Measurements from ENCODE around the gene TMEM94. TPM values are rescaled to one million over a fixed set of nuclear protein-coding genes. Genes with fewer than 3 reads are reported as not detected.

Gene TMEM94
- total and polyA plus RNA-seq, 2 of the 13 experiments (the other 11 are each of a cell fraction or from before 2014, with no cell fraction given): 32.6 to 134 TPM

DNA sequence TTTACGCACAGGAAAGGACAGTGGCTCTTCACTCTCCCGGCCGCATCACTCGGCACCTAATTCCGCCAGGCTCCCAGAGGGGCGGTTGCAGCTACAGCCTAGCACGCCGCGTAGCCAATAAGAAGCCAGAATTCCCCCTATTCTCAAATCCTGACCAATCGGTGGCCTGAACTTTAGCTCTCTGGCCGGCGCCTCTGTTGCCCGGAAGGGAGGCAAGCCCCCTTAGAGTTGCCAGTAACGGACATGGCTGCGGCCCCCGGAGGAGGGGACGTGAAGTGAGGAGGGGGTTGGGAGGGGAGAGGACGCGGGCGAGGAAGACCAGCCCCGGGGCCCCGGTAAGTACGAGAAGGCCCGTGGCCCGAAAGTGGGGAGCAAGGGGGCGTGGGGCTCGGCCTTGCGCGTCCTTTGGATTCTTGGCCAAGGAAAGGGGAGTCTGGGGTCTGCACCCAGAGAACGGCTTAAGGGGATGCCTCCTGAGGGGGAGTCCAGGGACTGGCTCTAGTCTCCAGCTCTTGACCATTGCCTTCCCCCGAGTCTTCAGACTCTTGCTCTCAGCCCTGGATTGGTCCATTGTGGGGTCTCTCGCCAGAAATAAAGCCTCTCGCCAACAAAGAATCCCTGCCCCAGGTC, at the start of gene TMEM94 (continued):
- TF ChIP-seq, protein P1, sequence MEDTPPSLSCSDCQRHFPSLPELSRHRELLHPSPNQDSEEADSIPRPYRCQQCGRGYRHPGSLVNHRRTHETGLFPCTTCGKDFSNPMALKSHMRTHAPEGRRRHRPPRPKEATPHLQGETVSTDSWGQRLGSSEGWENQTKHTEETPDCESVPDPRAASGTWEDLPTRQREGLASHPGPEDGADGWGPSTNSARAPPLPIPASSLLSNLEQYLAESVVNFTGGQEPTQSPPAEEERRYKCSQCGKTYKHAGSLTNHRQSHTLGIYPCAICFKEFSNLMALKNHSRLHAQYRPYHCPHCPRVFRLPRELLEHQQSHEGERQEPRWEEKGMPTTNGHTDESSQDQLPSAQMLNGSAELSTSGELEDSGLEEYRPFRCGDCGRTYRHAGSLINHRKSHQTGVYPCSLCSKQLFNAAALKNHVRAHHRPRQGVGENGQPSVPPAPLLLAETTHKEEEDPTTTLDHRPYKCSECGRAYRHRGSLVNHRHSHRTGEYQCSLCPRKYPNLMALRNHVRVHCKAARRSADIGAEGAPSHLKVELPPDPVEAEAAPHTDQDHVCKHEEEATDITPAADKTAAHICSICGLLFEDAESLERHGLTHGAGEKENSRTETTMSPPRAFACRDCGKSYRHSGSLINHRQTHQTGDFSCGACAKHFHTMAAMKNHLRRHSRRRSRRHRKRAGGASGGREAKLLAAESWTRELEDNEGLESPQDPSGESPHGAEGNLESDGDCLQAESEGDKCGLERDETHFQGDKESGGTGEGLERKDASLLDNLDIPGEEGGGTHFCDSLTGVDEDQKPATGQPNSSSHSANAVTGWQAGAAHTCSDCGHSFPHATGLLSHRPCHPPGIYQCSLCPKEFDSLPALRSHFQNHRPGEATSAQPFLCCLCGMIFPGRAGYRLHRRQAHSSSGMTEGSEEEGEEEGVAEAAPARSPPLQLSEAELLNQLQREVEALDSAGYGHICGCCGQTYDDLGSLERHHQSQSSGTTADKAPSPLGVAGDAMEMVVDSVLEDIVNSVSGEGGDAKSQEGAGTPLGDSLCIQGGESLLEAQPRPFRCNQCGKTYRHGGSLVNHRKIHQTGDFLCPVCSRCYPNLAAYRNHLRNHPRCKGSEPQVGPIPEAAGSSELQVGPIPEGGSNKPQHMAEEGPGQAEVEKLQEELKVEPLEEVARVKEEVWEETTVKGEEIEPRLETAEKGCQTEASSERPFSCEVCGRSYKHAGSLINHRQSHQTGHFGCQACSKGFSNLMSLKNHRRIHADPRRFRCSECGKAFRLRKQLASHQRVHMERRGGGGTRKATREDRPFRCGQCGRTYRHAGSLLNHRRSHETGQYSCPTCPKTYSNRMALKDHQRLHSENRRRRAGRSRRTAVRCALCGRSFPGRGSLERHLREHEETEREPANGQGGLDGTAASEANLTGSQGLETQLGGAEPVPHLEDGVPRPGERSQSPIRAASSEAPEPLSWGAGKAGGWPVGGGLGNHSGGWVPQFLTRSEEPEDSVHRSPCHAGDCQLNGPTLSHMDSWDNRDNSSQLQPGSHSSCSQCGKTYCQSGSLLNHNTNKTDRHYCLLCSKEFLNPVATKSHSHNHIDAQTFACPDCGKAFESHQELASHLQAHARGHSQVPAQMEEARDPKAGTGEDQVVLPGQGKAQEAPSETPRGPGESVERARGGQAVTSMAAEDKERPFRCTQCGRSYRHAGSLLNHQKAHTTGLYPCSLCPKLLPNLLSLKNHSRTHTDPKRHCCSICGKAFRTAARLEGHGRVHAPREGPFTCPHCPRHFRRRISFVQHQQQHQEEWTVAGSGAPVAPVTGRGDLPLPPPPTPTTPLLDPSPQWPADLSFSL (CRISPR knock-in tag; IDR thresholded peaks at IDR 0.05): no peak
- TF ChIP-seq TRIM24 (CRISPR knock-in tag; IDR thresholded peaks at IDR 0.05) (no peak), ATAD3A (CRISPR knock-in tag; IDR thresholded peaks at IDR 0.05) (no peak), ZBTB3 (CRISPR knock-in tag; IDR thresholded peaks at IDR 0.05; ENCODE audit: borderline replicate concordance, low read depth) (0 out of 2 replicates have a peak, but pooled peaks have one; percentile 64), ZFP62 (CRISPR knock-in tag; IDR thresholded peaks at IDR 0.05) (no peak), ZNF44 (CRISPR knock-in tag; IDR thresholded peaks at IDR 0.05) (no peak), ZNF367 (CRISPR knock-in tag; IDR thresholded peaks at IDR 0.05; ENCODE audit: borderline replicate concordance) (no peak), MAFG (CRISPR knock-in tag; IDR thresholded peaks at IDR 0.05) (no peak), ZNF546 (CRISPR knock-in tag; conservative IDR thresholded peaks at IDR 0.05) (peak; percentile 64)
- TF ChIP-seq, protein P2, sequence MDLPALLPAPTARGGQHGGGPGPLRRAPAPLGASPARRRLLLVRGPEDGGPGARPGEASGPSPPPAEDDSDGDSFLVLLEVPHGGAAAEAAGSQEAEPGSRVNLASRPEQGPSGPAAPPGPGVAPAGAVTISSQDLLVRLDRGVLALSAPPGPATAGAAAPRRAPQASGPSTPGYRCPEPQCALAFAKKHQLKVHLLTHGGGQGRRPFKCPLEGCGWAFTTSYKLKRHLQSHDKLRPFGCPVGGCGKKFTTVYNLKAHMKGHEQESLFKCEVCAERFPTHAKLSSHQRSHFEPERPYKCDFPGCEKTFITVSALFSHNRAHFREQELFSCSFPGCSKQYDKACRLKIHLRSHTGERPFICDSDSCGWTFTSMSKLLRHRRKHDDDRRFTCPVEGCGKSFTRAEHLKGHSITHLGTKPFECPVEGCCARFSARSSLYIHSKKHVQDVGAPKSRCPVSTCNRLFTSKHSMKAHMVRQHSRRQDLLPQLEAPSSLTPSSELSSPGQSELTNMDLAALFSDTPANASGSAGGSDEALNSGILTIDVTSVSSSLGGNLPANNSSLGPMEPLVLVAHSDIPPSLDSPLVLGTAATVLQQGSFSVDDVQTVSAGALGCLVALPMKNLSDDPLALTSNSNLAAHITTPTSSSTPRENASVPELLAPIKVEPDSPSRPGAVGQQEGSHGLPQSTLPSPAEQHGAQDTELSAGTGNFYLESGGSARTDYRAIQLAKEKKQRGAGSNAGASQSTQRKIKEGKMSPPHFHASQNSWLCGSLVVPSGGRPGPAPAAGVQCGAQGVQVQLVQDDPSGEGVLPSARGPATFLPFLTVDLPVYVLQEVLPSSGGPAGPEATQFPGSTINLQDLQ (CRISPR knock-in tag; IDR thresholded peaks at IDR 0.05): no peak
- TF ChIP-seq, protein P3, sequence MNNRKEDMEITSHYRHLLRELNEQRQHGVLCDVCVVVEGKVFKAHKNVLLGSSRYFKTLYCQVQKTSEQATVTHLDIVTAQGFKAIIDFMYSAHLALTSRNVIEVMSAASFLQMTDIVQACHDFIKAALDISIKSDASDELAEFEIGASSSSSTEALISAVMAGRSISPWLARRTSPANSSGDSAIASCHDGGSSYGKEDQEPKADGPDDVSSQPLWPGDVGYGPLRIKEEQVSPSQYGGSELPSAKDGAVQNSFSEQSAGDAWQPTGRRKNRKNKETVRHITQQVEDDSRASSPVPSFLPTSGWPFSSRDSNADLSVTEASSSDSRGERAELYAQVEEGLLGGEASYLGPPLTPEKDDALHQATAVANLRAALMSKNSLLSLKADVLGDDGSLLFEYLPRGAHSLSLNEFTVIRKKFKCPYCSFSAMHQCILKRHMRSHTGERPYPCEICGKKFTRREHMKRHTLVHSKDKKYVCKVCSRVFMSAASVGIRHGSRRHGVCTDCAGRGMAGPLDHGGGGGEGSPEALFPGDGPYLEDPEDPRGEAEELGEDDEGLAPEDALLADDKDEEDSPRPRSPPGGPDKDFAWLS (CRISPR knock-in tag; IDR thresholded peaks at IDR 0.05; ENCODE audit: borderline replicate concordance): no peak
- TF ChIP-seq, protein P4, sequence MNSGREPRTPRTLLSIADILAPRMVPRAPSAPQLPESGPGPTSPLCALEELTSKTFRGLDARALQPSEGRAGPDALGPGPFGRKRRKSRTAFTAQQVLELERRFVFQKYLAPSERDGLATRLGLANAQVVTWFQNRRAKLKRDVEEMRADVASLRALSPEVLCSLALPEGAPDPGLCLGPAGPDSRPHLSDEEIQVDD (CRISPR knock-in tag; IDR thresholded peaks at IDR 0.05; ENCODE audit: borderline replicate concordance): no peak; the same call in 1 of the 2 replicates
- TF ChIP-seq, protein P5, sequence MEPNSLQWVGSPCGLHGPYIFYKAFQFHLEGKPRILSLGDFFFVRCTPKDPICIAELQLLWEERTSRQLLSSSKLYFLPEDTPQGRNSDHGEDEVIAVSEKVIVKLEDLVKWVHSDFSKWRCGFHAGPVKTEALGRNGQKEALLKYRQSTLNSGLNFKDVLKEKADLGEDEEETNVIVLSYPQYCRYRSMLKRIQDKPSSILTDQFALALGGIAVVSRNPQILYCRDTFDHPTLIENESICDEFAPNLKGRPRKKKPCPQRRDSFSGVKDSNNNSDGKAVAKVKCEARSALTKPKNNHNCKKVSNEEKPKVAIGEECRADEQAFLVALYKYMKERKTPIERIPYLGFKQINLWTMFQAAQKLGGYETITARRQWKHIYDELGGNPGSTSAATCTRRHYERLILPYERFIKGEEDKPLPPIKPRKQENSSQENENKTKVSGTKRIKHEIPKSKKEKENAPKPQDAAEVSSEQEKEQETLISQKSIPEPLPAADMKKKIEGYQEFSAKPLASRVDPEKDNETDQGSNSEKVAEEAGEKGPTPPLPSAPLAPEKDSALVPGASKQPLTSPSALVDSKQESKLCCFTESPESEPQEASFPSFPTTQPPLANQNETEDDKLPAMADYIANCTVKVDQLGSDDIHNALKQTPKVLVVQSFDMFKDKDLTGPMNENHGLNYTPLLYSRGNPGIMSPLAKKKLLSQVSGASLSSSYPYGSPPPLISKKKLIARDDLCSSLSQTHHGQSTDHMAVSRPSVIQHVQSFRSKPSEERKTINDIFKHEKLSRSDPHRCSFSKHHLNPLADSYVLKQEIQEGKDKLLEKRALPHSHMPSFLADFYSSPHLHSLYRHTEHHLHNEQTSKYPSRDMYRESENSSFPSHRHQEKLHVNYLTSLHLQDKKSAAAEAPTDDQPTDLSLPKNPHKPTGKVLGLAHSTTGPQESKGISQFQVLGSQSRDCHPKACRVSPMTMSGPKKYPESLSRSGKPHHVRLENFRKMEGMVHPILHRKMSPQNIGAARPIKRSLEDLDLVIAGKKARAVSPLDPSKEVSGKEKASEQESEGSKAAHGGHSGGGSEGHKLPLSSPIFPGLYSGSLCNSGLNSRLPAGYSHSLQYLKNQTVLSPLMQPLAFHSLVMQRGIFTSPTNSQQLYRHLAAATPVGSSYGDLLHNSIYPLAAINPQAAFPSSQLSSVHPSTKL (CRISPR knock-in tag; IDR thresholded peaks at IDR 0.05): peak; percentile 52; the same call in 1 of the 2 replicates

All from HepG2 (cell line).